Measurements from ENCODE around the gene MLX.
"Not testable (repeated sequence)": the region's sequence is repeated elsewhere in the genome, so short reads cannot be mapped to it uniquely, and the experiment has no call there.

Gene MLX

GRCh38 chr17:42579794-42580551, 13.1 kb downstream of the MLX start:
- DNase-seq (ENCODE audit: low spot score): no peak

GRCh38 chr17:42581744-42582270, 14.9 kb downstream of the MLX start:
- DNase-seq (ENCODE audit: low spot score): no peak

GRCh38 chr17:42584880-42585279, 18.0 kb downstream of the MLX start:
- no peak for DNase-seq (ENCODE audit: low spot score)

GRCh38 chr17:42585353-42585752, 18.5 kb downstream of the MLX start:
- DNase-seq (ENCODE audit: low spot score): no peak

GRCh38 chr17:42586514-42587230, 19.8 kb downstream of the MLX start:
- DNase-seq (ENCODE audit: low spot score): no peak

- DNase-seq (ENCODE audit: low spot score): no peak
These were observed 24.0 kb downstream of the MLX start for GRCh38 chr17:42590886-42591285.

- DNase-seq (ENCODE audit: low spot score): no peak
These were observed 24.5 kb downstream of the MLX start for GRCh38 chr17:42591411-42591810.

GRCh38 chr17:42596386-42596785, 29.5 kb downstream of the MLX start:
- DNase-seq (ENCODE audit: low spot score): no peak

- no peak for DNase-seq (ENCODE audit: low spot score)
These were observed 32.0 kb downstream of the MLX start for GRCh38 chr17:42598905-42599304.

GRCh38 chr17:42603318-42603717, 36.4 kb downstream of the MLX start:
- DNase-seq (ENCODE audit: low spot score): no peak

GRCh38 chr17:42607769-42608168, 40.9 kb downstream of the MLX start:
- no peak for DNase-seq (ENCODE audit: low spot score)

- no peak for DNase-seq (ENCODE audit: low spot score)
These were observed 41.6 kb downstream of the MLX start for GRCh38 chr17:42608305-42609181.

- DNase-seq (ENCODE audit: low spot score): peak; percentile 100
These were observed 42.4 kb downstream of the MLX start, which contains the start of the genes RETREG3 and TUBG1 for GRCh38 chr17:42609182-42609813. Gene RETREG3, minus strand, starts transcription at chr17:42609374. Its CDS starts 50 bp downstream, at chr17:42609324. Gene TUBG1, plus strand, starts transcription at chr17:42609683. Its CDS starts 55 bp downstream, at chr17:42609738.

GRCh38 chr17:42609814-42610801, 43.2 kb downstream of the MLX start:
- DNase-seq (ENCODE audit: low spot score): not testable (repeated sequence)

GRCh38 chr17:42612013-42612412, 45.1 kb downstream of the MLX start:
- no peak for DNase-seq (ENCODE audit: low spot score)

GRCh38 chr17:42613699-42614295, 46.9 kb downstream of the MLX start:
- DNase-seq (ENCODE audit: low spot score): no peak

GRCh38 chr17:42617956-42618431, 51.1 kb downstream of the MLX start:
- DNase-seq (ENCODE audit: low spot score): no peak

- DNase-seq (ENCODE audit: low spot score): no peak
These were observed 51.7 kb downstream of the MLX start for GRCh38 chr17:42618442-42619150.

- DNase-seq (ENCODE audit: low spot score): not testable (repeated sequence)
These were observed 55.1 kb downstream of the MLX start for GRCh38 chr17:42621987-42622386.

Data from AG08396 (cell line).